Effector memory CD4-positive, alpha-beta T cell (primary cell): ENCODE results near the gene OR4X1.
"Not testable (repeated sequence)": the region's sequence is repeated elsewhere in the genome, so short reads cannot be mapped to it uniquely, and the experiment has no call there.

ENCODE experiments used
- DNase-seq, 3 donors: peaks; one replicate each; pipeline ENCODE4 v3.0.0-alpha.2; 2020
- H3K27ac ChIP-seq: 2 replicates; pipeline ENCODE4 v1.7.0; 2013; ENCODE audit warnings: mild to moderate bottlenecking, low read length, moderate library complexity; ENCODE audit not compliant: insufficient read depth, poor library complexity, severe bottlenecking
- H3K27me3 ChIP-seq: replicated peaks from 2 replicates; pipeline ENCODE4 v1.7.0; 2013; ENCODE audit warnings: mild to moderate bottlenecking, low read length; ENCODE audit not compliant: insufficient read depth, control insufficient read depth, poor library complexity, severe bottlenecking
- H3K36me3 ChIP-seq: 2 replicates; pipeline ENCODE4 v1.7.0; 2013; ENCODE audit warnings: mild to moderate bottlenecking, low read length, moderate library complexity; ENCODE audit not compliant: control insufficient read depth, insufficient read depth
- H3K4me1 ChIP-seq: 2 replicates; pipeline ENCODE4 v1.7.0; 2013; ENCODE audit warnings: low read length, mild to moderate bottlenecking; ENCODE audit not compliant: control insufficient read depth, insufficient read depth, poor library complexity, severe bottlenecking
- H3K4me3 ChIP-seq: 2 replicates; pipeline ENCODE4 v1.7.0; 2013; ENCODE audit warnings: low read length, low read depth, mild to moderate bottlenecking; ENCODE audit not compliant: insufficient read depth, poor library complexity, severe bottlenecking
- H3K9me3 ChIP-seq: 2 replicates; pipeline ENCODE4 v1.7.0; 2013; ENCODE audit warnings: mild to moderate bottlenecking, low read length, moderate library complexity; ENCODE audit not compliant: control insufficient read depth
- total RNA-seq, 3 donors: gene quantifications; one replicate each; lab custom pipeline; 2026; lab: John Stamatoyannopoulos, UW

The OR4X1 gene
- total RNA-seq = 0 reads per million in 3 donors

GRCh38 chr11:48263423-48263911, at the start of gene OR4X1:
Gene OR4X1, plus strand, starts transcription at chr11:48263861. Its CDS starts 0 bp downstream, at chr11:48263861.
- Histone ChIP-seq H3K9me3 (no peaks in the 10 kb centered on the region), H3K4me1 (no peaks in the 10 kb centered on the region), H3K4me3 (no peak within 1 kb of the TSS), H3K36me3 (no peaks in the 10 kb centered on the region), H3K27me3 (no peaks in the 10 kb centered on the region), H3K27ac (no peak within 1 kb of the TSS)
- DNase-seq = no peak

- Histone ChIP-seq H3K4me3 (no peak within 1 kb of the TSS), H3K4me1 (no peaks in the 10 kb centered on the region), H3K27ac (no peak within 1 kb of the TSS), H3K36me3 (no peaks in the 10 kb centered on the region), H3K9me3 (no peaks in the 10 kb centered on the region), H3K27me3 (no peaks in the 10 kb centered on the region)
- no peak for DNase-seq
Measured at GRCh38 chr11:48216510-48216909, 47.2 kb upstream of the OR4X1 start, which contains the start of gene OR4B1. Gene OR4B1, plus strand, starts transcription at chr11:48216810. Its CDS starts 0 bp downstream, at chr11:48216810.

DNA sequence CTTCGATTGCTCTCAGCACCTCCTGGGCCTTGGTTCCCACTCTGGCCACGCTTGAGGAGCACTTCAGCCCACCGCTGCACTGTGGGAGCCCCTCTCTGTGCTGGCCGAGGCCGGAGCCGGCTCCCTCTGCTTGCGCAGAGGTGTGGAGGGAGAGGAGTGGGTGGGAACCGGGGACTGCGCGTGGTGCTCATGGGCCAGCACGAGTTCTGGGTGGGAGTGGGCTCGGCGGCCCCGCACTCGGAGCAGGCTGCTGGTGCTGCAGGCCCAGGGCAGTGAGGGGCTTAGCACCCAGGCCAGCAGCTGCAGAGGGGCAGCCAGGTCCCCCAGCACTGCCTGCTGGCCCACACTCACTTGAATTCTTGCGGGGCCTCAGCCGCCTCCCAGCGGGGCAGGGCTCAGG, 34.9 kb upstream of the OR4X1 start:
- Histone ChIP-seq H3K27me3 (no peaks in the 10 kb centered on the region), H3K4me3 (no peak overlapping the region), H3K4me1 (no peaks in the 10 kb centered on the region), H3K27ac (no peak overlapping the region), H3K36me3 (no peaks in the 10 kb centered on the region), H3K9me3 (no peaks in the 10 kb centered on the region)
- no peak for DNase-seq

DNA sequence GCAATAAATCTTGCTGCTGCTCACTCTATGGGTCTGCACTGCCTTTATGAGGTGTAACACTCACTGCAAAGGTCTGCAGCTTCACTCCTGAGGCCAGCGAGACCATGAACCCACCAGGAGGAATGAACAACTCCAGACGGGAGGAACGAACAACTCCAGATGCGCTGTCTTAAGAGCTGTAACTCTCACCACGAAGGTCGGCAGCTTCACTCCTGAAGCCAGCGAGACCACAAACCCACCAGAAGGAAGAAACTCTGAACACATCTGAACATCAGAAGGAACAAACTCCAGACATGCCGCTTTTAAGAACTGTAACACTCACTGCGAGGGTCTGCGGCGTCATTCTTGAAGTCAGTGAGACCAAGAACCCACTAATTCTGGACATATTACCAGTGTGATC, 33.6 kb upstream of the OR4X1 start:
- H3K9me3 ChIP-seq, H3K27me3 ChIP-seq, H3K4me3 ChIP-seq, DNase-seq, H3K27ac ChIP-seq, H3K36me3 ChIP-seq, H3K4me1 ChIP-seq: not testable (repeated sequence)

GRCh38 chr11:48237727-48238126, 25.9 kb upstream of the OR4X1 start:
- Histone ChIP-seq H3K9me3 (no peaks in the 10 kb centered on the region), H3K4me1 (no peaks in the 10 kb centered on the region), H3K4me3 (no peak overlapping the region), H3K27ac (no peak overlapping the region), H3K27me3 (no peaks in the 10 kb centered on the region), H3K36me3 (no peaks in the 10 kb centered on the region)
- DNase-seq = no peak

- Histone ChIP-seq H3K27ac (no peak overlapping the region), H3K9me3 (no peaks in the 10 kb centered on the region), H3K4me3 (no peak overlapping the region), H3K4me1 (no peaks in the 10 kb centered on the region), H3K27me3 (no peaks in the 10 kb centered on the region), H3K36me3 (no peaks in the 10 kb centered on the region)
- no peak for DNase-seq
Measured at GRCh38 chr11:48242501-48242900, 21.2 kb upstream of the OR4X1 start.

- no peaks in the 10 kb centered on the region for H3K4me1 ChIP-seq
- H3K27ac ChIP-seq = no peak within 1 kb of the TSS
- no peaks in the 10 kb centered on the region for H3K36me3 ChIP-seq
- no peaks in the 10 kb centered on the region for H3K9me3 ChIP-seq
- H3K27me3 ChIP-seq = no peaks in the 10 kb centered on the region
- DNase-seq = no peak
- H3K4me3 ChIP-seq = no peak within 1 kb of the TSS
Measured at GRCh38 chr11:48244804-48245203, 18.9 kb upstream of the OR4X1 start, which contains the start of gene OR4X2. Gene OR4X2, plus strand, starts transcription at chr11:48245104. Its CDS starts 0 bp downstream, at chr11:48245104.

GRCh38 chr11:48248902-48249301, 14.8 kb upstream of the OR4X1 start:
- no peak overlapping the region for H3K4me3 ChIP-seq

GRCh38 chr11:48261600-48261999, 2.1 kb upstream of the OR4X1 start:
- no peak for DNase-seq
- Histone ChIP-seq H3K9me3 (no peaks in the 10 kb centered on the region), H3K36me3 (no peaks in the 10 kb centered on the region), H3K4me1 (no peaks in the 10 kb centered on the region), H3K27me3 (no peaks in the 10 kb centered on the region), H3K27ac (no peak overlapping the region), H3K4me3 (no peak overlapping the region)

More at GRCh38 chr11:48248902-48249301, 14.8 kb upstream of the OR4X1 start:
- Histone ChIP-seq H3K9me3 (no peaks in the 10 kb centered on the region), H3K27me3 (no peaks in the 10 kb centered on the region), H3K36me3 (no peaks in the 10 kb centered on the region), H3K27ac (no peak overlapping the region), H3K4me1 (no peaks in the 10 kb centered on the region)
- DNase-seq = no peak

GRCh38 chr11:48270621-48271020, 7.0 kb downstream of the OR4X1 start:
- Histone ChIP-seq H3K27ac (no peak overlapping the region), H3K4me1 (no peaks in the 10 kb centered on the region), H3K27me3 (no peaks in the 10 kb centered on the region), H3K9me3 (no peaks in the 10 kb centered on the region), H3K4me3 (no peak overlapping the region), H3K36me3 (no peaks in the 10 kb centered on the region)
- no peak for DNase-seq
